Spinal cord (tissue), 10 donors: ENCODE results near the gene SEMA3G. TPM values are rescaled to one million over a fixed set of nuclear protein-coding genes. Genes with fewer than 3 reads are reported as not detected.

ENCODE experiments used
- DNase-seq, 6 donors: peaks; one replicate each; pipeline versions ENCODE4 v3.0.0 to v3.0.0-alpha.2; 2013 to 2015; ENCODE audit warnings: low spot score in 6 of 6, low read depth in 4 of 6
- H3K27ac ChIP-seq: one replicate; pipeline ENCODE4 v1.5.1; 2013; ENCODE audit warnings: low read depth, low read length, control low read depth
- H3K27me3 ChIP-seq: one replicate; pipeline ENCODE4 v1.6.1; 2013; ENCODE audit warnings: low read length; ENCODE audit not compliant: control insufficient read depth, insufficient read depth
- H3K36me3 ChIP-seq: one replicate; pipeline ENCODE4 v1.6.1; 2013; ENCODE audit warnings: low read length; ENCODE audit not compliant: control insufficient read depth, insufficient read depth
- H3K4me1 ChIP-seq: one replicate; pipeline ENCODE4 v1.6.1; 2013; ENCODE audit warnings: low read length; ENCODE audit not compliant: control insufficient read depth, insufficient read depth
- H3K4me3 ChIP-seq: one replicate; pipeline ENCODE4 v1.5.1; 2013; ENCODE audit warnings: low read depth, low read length, control low read depth
- H3K9me3 ChIP-seq: one replicate; pipeline ENCODE4 v1.6.1; 2013; ENCODE audit warnings: low read length; ENCODE audit not compliant: control insufficient read depth, insufficient read depth
- WGBS: methylation state at CpG from one replicate; pipeline ENCODE4 v1.1.5; 2013; ENCODE audit warnings: missing lambda C conversion rate; ENCODE audit not compliant: insufficient coverage; 5-methylcytosine and 5-hydroxymethylcytosine counted together
- polyA plus RNA-seq, 2 donors: library from polyadenylated mRNA; unstranded; fragments of 120-200 nt; gene quantifications; one replicate each; pipeline ENCODE4 v1.2.1, GENCODE V29; 2013; ENCODE audit not compliant: insufficient read length in 2 of 2
- total RNA-seq, 2 donors: library from RNA; depleted of rRNA in 1 of 2; stranded (reverse); fragments of 120-200 nt in 1 of 2; fragments of >200 nt in 1 of 2; gene quantifications; one replicate each; pipeline versions ENCODE4 v1.2.3 to v1.2.4, GENCODE V29; 2013 to 2014
- donor health status: healthy.

Gene SEMA3G
- total and polyA plus RNA-seq, 4 donors = 6.3 to 26.6 (median 18.9) TPM

GRCh38 chr3:52398670-52399081 is 46.2 kb downstream of the SEMA3G start:
- Histone ChIP-seq H3K36me3 (peaks cover 71% of the 10 kb centered on the region), H3K4me3 (no peak overlapping the region), H3K9me3 (no peaks in the 10 kb centered on the region), H3K4me1 (no peaks in the 10 kb centered on the region), H3K27me3 (no peaks in the 10 kb centered on the region), H3K27ac (no peak overlapping the region)
- 95% methylated on average over 5 of the region's 5 CpGs for WGBS
- DNase-seq = no peak

- Histone ChIP-seq H3K4me1 (no peaks in the 10 kb centered on the region), H3K9me3 (no peaks in the 10 kb centered on the region), H3K27me3 (no peaks in the 10 kb centered on the region), H3K36me3 (peaks cover 70% of the 10 kb centered on the region), H3K27ac (no peak overlapping the region), H3K4me3 (no peak overlapping the region)
- DNase-seq = no peak
- 86% methylated on average over 5 of the region's 13 CpGs for WGBS
Observed at GRCh38 chr3:52397676-52398399, 47.1 kb downstream of the SEMA3G start.

GRCh38 chr3:52396907-52397591 is 47.9 kb downstream of the SEMA3G start:
- H3K27ac ChIP-seq = no peak overlapping the region
- H3K9me3 ChIP-seq = no peaks in the 10 kb centered on the region
- DNase-seq = no peak
- H3K27me3 ChIP-seq = no peaks in the 10 kb centered on the region
- no peaks in the 10 kb centered on the region for H3K4me1 ChIP-seq
- WGBS = 93% methylated on average over 5 of the region's 10 CpGs
- H3K36me3 ChIP-seq = peaks cover 69% of the 10 kb centered on the region
- H3K4me3 ChIP-seq = no peak overlapping the region

GRCh38 chr3:52396011-52396906 is 48.6 kb downstream of the SEMA3G start:
- Histone ChIP-seq H3K4me3 (no peak overlapping the region), H3K36me3 (peaks cover 69% of the 10 kb centered on the region), H3K9me3 (no peaks in the 10 kb centered on the region), H3K27me3 (no peaks in the 10 kb centered on the region), H3K4me1 (no peaks in the 10 kb centered on the region), H3K27ac (no peak overlapping the region)
- WGBS = 93% methylated on average over 23 of the region's 25 CpGs
- DNase-seq = no peak

- no peak for DNase-seq
- 76% methylated on average over 8 of the region's 8 CpGs for WGBS
- Histone ChIP-seq H3K27me3 (no peaks in the 10 kb centered on the region), H3K36me3 (peaks cover 69% of the 10 kb centered on the region), H3K4me1 (no peaks in the 10 kb centered on the region), H3K9me3 (no peaks in the 10 kb centered on the region), H3K4me3 (no peak overlapping the region), H3K27ac (no peak overlapping the region)
Observed at GRCh38 chr3:52395503-52395865, 49.4 kb downstream of the SEMA3G start.

- no peaks in the 10 kb centered on the region for H3K9me3 ChIP-seq
- H3K36me3 ChIP-seq = peaks cover 66% of the 10 kb centered on the region
- H3K4me1 ChIP-seq = no peaks in the 10 kb centered on the region
- 90% methylated on average over 7 of the region's 10 CpGs for WGBS
- H3K27ac ChIP-seq = no peak overlapping the region
- H3K27me3 ChIP-seq = no peaks in the 10 kb centered on the region
- DNase-seq = no peak
- no peak overlapping the region for H3K4me3 ChIP-seq
Observed at GRCh38 chr3:52394751-52395502, 50.0 kb downstream of the SEMA3G start.

GRCh38 chr3:52393959-52394670 is 50.8 kb downstream of the SEMA3G start:
- WGBS = 92% methylated on average over 18 of the region's 18 CpGs
- Histone ChIP-seq H3K9me3 (no peaks in the 10 kb centered on the region), H3K27ac (no peak overlapping the region), H3K36me3 (peaks cover 62% of the 10 kb centered on the region), H3K4me1 (no peaks in the 10 kb centered on the region), H3K4me3 (no peak overlapping the region), H3K27me3 (no peaks in the 10 kb centered on the region)
- DNase-seq = no peak

GRCh38 chr3:52393131-52393807 is 51.6 kb downstream of the SEMA3G start:
- 86% methylated on average over 15 of the region's 18 CpGs for WGBS
- Histone ChIP-seq H3K4me1 (no peaks in the 10 kb centered on the region), H3K36me3 (peaks cover 65% of the 10 kb centered on the region), H3K27me3 (no peaks in the 10 kb centered on the region), H3K4me3 (no peak overlapping the region), H3K9me3 (no peaks in the 10 kb centered on the region), H3K27ac (no peak overlapping the region)
- DNase-seq = no peak
